ENCODE data around the gene FNDC1.
A peak's percentile ranks its signal among the peaks of the same experiment; 100 is the strongest.

The FNDC1 gene

GRCh38 chr6:159161839-159162238 is 7.4 kb upstream of the FNDC1 start:
- no peak for DNase-seq (ENCODE audit: low read depth)

GRCh38 chr6:159163901-159164370 is 5.3 kb upstream of the FNDC1 start:
- no peak for DNase-seq (ENCODE audit: low read depth)

GRCh38 chr6:159168536-159169192 is 536 bp upstream of the FNDC1 start:
- DNase-seq (ENCODE audit: low read depth) = no peak

DNA sequence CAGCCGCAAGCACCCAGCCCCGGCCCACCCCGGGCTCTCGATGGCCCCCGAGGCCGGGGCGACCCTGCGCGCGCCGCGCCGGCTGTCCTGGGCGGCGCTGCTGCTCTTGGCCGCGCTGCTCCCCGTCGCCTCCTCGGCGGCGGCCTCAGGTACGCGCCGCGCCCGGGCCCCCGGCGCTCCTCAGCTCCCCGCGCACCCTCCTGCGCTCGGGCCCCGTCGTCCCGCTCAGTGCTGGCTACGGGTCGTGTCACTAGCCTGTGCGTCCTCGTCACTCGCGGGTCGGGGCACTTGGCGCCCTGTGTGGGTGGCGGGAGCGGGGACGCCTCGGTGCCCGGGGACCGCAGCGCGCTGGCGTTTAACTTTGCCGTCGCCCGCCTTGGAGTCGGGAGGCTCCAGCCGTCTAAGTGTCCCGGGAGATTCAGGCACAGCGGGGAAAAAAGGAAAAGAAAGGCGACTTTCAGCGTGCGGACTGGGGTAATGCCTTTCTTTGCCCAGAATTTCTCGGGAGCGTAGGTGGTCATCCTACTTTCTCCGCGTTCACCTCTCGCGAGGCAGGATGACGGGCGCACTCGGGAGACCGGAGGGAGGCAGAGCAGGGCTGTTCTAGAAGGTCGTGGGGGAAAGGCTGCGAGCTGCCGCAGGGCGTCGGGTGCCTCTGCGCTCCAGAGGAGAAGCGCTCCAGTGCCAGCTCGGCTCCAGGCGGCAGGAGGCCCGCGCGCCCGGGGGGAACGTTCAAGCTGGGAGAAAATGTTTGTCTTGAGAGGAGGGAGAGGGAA is 545 bp downstream of the FNDC1 start:
- DNase-seq (ENCODE audit: low read depth) = no peak

DNA sequence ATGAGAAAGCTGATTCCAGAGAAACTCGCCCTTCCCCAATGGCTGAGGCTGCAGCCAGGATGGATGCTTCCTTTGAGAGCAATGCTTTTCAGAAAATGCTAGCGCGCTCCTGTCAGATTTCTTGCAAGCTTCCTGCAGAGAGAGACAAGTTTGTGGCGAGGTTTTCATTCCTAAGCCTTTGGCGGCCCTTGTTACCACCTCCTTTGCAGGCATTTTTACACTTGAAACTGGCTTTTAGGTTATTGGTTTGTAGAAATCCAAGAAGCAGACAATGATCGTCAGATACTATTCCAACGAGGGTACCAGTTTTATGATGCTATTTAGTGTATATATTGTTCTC is 1.1 kb downstream of the FNDC1 start:
- DNase-seq (ENCODE audit: low read depth) = no peak

DNA sequence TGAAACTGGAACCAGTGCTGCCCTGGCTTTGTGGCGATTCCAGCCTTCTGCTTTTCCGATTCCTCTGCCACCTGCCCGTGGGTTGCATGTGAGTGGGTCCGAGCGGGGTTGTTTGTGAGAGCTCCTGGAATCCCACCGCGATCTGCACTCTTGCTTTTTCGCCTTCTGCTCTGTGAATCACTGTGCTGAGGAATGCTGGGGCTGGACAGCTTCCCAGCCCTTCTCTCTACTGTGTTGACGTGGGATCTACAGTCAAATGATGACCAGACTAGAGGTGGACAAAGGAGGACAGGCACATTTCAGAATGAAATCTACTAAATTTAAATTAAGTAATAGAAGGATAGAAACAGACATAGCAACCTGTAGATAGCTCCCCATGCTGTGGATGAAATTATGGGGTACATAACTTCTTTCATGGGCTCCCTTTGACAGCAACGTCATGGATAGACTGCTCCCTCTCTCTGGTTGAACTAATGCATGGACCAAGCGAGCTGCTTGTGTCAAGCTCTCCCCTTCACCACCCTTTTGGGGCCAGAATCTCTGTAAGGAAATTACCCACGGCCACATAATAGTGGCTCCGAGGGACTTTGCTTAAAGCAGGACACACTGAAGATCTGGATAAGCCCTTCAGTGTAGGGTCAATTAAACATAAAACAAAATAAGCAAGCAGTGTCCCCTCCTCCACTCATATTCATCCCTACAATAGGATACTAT is 2.0 kb downstream of the FNDC1 start:
- DNase-seq (ENCODE audit: low read depth) = no peak

DNA sequence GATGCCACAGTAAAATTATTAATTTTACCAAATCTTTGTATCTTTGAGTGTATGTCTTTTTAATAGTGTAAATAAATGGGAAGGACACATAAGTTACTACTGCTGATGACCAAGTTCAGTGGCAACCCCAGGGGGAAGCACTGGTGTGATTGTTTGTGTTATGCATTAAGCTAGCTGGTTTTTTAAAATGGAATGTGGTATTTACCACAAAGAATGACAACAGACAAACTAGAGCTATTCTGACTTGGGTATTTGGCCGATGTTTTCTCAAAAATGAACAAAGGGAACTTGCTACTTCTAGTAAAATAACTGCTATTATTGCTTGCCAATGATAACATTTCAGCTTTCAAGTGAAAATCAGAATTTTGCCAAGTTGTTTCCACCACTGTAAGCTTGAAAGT is 2.9 kb downstream of the FNDC1 start:
- DNase-seq (ENCODE audit: low read depth) = no peak

GRCh38 chr6:159174263-159174969 is 5.2 kb downstream of the FNDC1 start:
- DNase-seq (ENCODE audit: low read depth) = peak; percentile 9

DNA sequence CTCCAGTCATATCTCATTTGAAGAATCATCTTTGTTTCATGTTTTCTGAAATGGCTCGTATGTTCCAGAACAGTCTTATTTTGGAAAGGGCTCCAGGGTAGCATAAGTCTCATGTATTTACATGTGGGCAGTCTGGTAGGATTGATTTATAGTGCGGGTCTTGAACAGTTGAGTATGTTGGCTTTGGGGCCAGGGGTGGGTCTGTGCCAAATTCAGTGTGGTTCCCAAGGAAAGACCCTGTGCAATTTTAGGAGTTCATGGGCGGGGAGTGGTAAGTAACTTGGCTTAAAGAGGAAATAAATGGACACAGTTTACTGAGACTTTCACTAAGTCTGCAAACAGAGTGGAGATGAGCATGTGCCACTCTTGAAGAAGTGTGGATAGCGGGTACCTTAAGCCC is 7.7 kb downstream of the FNDC1 start:
- DNase-seq (ENCODE audit: low read depth) = no peak

DNA sequence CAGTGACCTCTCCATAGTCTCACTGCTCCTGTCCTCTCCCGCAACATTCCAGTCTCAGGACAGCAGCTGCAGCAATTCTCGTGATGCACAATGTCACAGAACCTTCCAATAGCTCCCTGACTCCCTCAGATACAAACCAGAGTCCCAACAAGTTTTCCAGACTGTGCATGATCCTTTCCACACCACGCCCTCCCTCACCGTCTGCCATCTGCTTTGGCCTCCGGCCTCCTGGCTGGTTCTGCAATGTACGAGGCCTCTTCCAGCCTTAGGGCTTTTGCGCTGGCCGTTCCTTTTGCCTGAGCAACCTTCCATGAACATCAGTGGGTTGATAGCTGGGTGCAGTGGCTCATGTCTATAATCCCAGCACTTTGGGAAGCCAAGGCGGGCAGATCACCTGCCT is 9.6 kb downstream of the FNDC1 start:
- no peak for DNase-seq (ENCODE audit: low read depth)

GRCh38 chr6:159180001-159180400 is 10.8 kb downstream of the FNDC1 start:
- no peak for DNase-seq (ENCODE audit: low read depth)

GRCh38 chr6:159181914-159182313 is 12.7 kb downstream of the FNDC1 start:
- no peak for DNase-seq (ENCODE audit: low read depth)

GRCh38 chr6:159184559-159184958 is 15.4 kb downstream of the FNDC1 start:
- DNase-seq (ENCODE audit: low read depth) = no peak

DNA sequence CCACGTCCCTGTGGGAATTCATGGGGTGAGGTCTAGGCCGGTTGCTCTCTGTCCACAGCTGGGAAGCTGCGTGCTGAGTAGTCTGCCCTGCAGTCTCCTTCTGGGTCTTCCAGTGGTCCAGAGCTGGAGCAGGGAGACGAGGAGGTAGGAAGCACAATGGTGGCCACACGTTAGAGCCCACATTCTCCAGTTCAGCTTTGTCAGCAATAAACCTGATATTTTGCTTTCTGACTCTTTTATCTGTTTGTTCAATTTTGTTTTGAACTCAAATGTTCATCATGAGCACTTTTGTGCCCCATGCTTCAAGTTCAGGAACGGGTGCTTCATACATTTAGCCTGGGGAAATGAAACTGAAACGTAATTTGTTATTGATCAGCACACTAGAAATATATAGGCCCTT is 21.3 kb downstream of the FNDC1 start:
- DNase-seq (ENCODE audit: low read depth) = no peak

DNA sequence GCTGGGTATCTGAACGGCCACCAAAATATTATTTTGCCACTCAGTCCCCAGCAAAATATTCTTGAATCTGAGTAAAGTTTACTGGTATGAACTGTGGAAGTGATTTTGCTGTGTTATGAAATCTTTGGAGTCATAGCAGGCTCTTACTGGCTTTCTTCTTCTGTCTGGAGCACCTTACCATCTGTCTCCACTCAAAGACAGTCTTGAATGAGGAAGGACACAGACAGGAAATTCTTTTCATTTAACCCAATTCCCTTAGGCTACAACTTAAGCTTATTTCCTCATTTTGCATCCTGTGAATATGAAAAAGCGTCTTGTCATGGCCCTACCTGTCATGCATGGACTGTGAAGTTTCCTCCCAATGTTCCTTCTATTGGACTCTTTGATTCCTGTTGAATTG is 24.7 kb downstream of the FNDC1 start:
- DNase-seq (ENCODE audit: low read depth) = no peak

- no peak for DNase-seq (ENCODE audit: low read depth)
Measured at GRCh38 chr6:159194421-159194820, 25.2 kb downstream of the FNDC1 start.

GRCh38 chr6:159196430-159196975 is 27.3 kb downstream of the FNDC1 start:
- DNase-seq (ENCODE audit: low read depth) = no peak

GRCh38 chr6:159197251-159197650 is 28.1 kb downstream of the FNDC1 start:
- no peak for DNase-seq (ENCODE audit: low read depth)

DNA sequence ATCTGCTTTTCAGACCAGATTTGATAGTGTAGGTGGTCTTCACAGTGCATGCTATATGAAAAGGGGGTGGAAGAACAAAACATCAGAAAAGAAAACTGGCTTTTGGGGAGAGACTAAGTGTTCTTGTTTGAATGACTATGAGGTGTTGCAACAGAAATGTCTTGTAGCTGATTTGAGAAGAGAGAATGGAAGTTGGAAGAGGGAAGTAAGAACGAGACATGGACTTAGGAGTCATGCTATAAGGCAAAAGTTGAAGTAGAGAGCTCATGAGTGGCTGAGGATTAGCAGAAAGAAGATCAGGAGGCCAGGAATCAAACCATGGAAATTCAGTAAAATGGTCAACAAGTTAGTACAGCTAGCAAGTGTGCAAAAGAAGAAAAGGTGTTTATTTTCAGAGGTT is 32.1 kb downstream of the FNDC1 start:
- no peak for DNase-seq (ENCODE audit: low read depth)

DNA sequence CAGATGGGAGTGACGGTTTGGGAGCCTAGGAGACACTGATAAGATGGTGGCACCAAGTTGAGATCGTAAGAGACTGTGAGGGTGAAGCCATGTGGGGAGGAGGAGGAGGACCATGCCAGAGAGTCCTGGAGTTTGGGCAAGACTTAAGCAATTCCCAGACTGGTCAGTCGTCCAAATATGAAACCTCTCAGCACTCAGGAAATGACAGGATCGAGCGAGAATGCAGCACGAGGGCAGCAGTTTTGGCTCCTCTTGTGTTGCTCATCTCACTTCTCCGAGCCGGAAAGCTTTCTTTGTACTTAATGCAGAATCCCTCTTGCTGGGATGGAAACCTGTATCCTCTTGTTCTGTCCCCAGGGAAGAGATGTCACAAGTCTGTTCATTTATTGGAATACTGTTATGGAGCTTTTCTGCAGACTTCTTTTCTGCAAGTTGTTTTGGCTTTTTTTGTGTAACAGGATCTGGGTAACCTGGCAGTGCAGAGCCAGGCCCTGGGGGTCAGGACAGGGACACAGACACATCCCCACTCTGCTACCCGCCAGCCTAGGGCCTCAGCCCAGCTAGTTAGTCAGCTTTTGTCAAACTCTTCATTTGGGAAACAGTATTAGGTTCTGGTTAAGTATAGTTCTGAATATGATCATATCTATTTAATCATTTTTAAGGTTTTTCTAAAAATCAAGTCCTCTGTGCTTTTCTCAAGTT is 34.3 kb downstream of the FNDC1 start:
- DNase-seq (ENCODE audit: low read depth) = no peak

- no peak for DNase-seq (ENCODE audit: low read depth)
Measured at GRCh38 chr6:159204605-159205004, 35.4 kb downstream of the FNDC1 start.

DNA sequence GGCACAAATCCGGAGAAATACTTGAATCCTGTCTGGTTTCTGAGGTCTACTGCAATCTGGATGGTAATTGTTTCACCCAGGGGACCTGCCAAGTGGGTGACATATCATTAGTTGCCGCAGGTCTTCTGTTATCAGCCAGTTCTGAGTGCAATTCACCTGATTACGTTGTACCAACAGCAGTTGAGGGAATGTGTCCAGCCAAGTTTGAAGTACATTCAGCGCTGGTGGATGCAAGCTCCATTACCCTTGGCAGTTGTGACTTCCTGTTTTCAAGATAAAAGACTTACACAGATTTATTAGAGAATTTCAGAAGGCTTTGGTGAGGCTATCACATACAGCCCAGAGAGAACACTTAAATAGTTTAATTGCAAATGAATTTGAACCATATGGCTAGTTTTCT is 42.8 kb downstream of the FNDC1 start:
- DNase-seq (ENCODE audit: low read depth) = no peak
